ENCODE data around the gene KIF13A. TPM values are rescaled to one million over a fixed set of nuclear protein-coding genes. Genes with fewer than 3 reads are reported as not detected.

KIF13A gene
- total and polyA plus RNA-seq, 9 of the 15 experiments (the other 6 are each of a cell fraction or from before 2014, with no cell fraction given): 3.6 to 44.3 (median 29.7) TPM

DNA sequence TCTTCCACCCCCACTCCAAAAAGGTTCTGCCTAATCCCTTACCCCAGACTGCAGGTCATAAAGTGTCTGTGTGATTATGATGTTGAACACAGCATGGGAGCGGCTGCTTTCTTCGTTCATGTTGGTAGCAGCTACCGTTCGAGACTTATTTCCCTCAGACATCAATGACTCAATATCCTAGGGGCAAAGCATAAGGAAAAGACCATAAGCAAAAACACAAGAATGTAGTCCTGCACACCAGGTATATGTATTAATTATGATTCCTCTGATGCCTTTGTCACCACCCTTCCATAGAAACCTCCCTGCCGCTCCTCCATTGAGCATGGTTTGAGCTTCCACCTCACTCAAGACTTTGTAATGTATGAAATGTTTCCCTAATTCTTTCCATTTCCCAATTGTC lies 137.2 kb downstream of the KIF13A start (continued):
- TF ChIP-seq, protein P1, sequence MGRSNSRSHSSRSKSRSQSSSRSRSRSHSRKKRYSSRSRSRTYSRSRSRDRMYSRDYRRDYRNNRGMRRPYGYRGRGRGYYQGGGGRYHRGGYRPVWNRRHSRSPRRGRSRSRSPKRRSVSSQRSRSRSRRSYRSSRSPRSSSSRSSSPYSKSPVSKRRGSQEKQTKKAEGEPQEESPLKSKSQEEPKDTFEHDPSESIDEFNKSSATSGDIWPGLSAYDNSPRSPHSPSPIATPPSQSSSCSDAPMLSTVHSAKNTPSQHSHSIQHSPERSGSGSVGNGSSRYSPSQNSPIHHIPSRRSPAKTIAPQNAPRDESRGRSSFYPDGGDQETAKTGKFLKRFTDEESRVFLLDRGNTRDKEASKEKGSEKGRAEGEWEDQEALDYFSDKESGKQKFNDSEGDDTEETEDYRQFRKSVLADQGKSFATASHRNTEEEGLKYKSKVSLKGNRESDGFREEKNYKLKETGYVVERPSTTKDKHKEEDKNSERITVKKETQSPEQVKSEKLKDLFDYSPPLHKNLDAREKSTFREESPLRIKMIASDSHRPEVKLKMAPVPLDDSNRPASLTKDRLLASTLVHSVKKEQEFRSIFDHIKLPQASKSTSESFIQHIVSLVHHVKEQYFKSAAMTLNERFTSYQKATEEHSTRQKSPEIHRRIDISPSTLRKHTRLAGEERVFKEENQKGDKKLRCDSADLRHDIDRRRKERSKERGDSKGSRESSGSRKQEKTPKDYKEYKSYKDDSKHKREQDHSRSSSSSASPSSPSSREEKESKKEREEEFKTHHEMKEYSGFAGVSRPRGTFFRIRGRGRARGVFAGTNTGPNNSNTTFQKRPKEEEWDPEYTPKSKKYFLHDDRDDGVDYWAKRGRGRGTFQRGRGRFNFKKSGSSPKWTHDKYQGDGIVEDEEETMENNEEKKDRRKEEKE (IDR thresholded peaks at IDR 0.05; ENCODE audit: borderline replicate concordance in 1 of 2, control insufficient read depth in 1 of 2, low read depth in 2 of 2, low read length in 1 of 2): no peak
- TF ChIP-seq, protein P2, sequence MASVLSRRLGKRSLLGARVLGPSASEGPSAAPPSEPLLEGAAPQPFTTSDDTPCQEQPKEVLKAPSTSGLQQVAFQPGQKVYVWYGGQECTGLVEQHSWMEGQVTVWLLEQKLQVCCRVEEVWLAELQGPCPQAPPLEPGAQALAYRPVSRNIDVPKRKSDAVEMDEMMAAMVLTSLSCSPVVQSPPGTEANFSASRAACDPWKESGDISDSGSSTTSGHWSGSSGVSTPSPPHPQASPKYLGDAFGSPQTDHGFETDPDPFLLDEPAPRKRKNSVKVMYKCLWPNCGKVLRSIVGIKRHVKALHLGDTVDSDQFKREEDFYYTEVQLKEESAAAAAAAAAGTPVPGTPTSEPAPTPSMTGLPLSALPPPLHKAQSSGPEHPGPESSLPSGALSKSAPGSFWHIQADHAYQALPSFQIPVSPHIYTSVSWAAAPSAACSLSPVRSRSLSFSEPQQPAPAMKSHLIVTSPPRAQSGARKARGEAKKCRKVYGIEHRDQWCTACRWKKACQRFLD (CRISPR knock-in tag; IDR thresholded peaks at IDR 0.05): no peak
- TF ChIP-seq TRIM24 (IDR thresholded peaks at IDR 0.05) (no peak), FOS (IDR thresholded peaks at IDR 0.05; ENCODE audit: extremely low read depth, insufficient read length) (no peak)
- TF ChIP-seq, protein P3, sequence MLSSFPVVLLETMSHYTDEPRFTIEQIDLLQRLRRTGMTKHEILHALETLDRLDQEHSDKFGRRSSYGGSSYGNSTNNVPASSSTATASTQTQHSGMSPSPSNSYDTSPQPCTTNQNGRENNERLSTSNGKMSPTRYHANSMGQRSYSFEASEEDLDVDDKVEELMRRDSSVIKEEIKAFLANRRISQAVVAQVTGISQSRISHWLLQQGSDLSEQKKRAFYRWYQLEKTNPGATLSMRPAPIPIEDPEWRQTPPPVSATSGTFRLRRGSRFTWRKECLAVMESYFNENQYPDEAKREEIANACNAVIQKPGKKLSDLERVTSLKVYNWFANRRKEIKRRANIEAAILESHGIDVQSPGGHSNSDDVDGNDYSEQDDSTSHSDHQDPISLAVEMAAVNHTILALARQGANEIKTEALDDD (IDR thresholded peaks at IDR 0.05): no peak
- TF ChIP-seq, protein P4, sequence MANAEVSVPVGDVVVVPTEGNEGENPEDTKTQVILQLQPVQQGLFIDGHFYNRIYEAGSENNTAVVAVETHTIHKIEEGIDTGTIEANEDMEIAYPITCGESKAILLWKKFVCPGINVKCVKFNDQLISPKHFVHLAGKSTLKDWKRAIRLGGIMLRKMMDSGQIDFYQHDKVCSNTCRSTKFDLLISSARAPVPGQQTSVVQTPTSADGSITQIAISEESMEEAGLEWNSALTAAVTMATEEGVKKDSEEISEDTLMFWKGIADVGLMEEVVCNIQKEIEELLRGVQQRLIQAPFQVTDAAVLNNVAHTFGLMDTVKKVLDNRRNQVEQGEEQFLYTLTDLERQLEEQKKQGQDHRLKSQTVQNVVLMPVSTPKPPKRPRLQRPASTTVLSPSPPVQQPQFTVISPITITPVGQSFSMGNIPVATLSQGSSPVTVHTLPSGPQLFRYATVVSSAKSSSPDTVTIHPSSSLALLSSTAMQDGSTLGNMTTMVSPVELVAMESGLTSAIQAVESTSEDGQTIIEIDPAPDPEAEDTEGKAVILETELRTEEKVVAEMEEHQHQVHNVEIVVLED (CRISPR knock-in tag; IDR thresholded peaks at IDR 0.05): no peak
- TF ChIP-seq, protein P5, sequence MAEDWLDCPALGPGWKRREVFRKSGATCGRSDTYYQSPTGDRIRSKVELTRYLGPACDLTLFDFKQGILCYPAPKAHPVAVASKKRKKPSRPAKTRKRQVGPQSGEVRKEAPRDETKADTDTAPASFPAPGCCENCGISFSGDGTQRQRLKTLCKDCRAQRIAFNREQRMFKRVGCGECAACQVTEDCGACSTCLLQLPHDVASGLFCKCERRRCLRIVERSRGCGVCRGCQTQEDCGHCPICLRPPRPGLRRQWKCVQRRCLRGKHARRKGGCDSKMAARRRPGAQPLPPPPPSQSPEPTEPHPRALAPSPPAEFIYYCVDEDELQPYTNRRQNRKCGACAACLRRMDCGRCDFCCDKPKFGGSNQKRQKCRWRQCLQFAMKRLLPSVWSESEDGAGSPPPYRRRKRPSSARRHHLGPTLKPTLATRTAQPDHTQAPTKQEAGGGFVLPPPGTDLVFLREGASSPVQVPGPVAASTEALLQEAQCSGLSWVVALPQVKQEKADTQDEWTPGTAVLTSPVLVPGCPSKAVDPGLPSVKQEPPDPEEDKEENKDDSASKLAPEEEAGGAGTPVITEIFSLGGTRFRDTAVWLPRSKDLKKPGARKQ (CRISPR knock-in tag; IDR thresholded peaks at IDR 0.05): no peak
